Activated B cell treated with CpG ODN at 0.5 μM for 24 hours (primary cell): ENCODE measurements around the gene TRRAP. TPM values are rescaled to one million over a fixed set of nuclear protein-coding genes. Genes with fewer than 3 reads are reported as not detected.

Experiments
- ATAC-seq: fragments of 200-7000 bp; cut with Tn5 transposase; one replicate; pipeline ENCODE4 v1.10.0; 2021; ENCODE audit warnings: low read depth, mild to moderate bottlenecking, moderate library complexity
- CTCF ChIA-PET: fragments of 350-600 bp; sonication (Branson Sonifier 250); formaldehyde crosslinking; loops from one replicate; lab custom pipeline; 2021; ENCODE audit warnings: antibody characterized with exemption; lab: Charles Lee
- POLR2A ChIA-PET: fragments of 350-600 bp; sonication (Branson Sonifier 250); formaldehyde crosslinking; loops from one replicate; lab custom pipeline; 2021; ENCODE audit warnings: antibody characterized with exemption; lab: Charles Lee
- DNase-seq: peaks from one replicate; pipeline ENCODE4 v3.0.0; 2022
- H3K27ac Mint-ChIP-seq: one replicate; pipeline ENCODE4 v1.8.0; 2020; ENCODE audit warnings: mixed read lengths
- H3K27me3 Mint-ChIP-seq: one replicate; pipeline ENCODE4 v1.8.0; 2021; ENCODE audit warnings: mixed read lengths
- H3K36me3 Mint-ChIP-seq: one replicate; pipeline ENCODE4 v1.8.0; 2021; ENCODE audit warnings: low read depth, mixed read lengths
- H3K4me1 Mint-ChIP-seq: one replicate; pipeline ENCODE4 v1.8.0; 2021; ENCODE audit warnings: mixed read lengths
- H3K4me3 Mint-ChIP-seq: one replicate; pipeline ENCODE4 v1.8.0; 2020; ENCODE audit warnings: mild to moderate bottlenecking, mixed read lengths
- H3K9me3 Mint-ChIP-seq: one replicate; pipeline ENCODE4 v1.8.0; 2020; ENCODE audit warnings: mixed read lengths
- intact Hi-C: fragments of 100-400 bp; cut with micrococcal nuclease; formaldehyde crosslinking; loops from one replicate; pipeline ENCODE4 v1.15.1; 2024
- total RNA-seq: library from RNA; stranded (reverse); gene quantifications from 2 replicates; pipeline ENCODE4 v1.2.3, GENCODE V29; 2022
- TF ChIP-seq, protein P1 (sequence below): fragments of 200-600 bp; IDR thresholded peaks from one replicate; pipeline ENCODE4 v1.8.0; 2022; ENCODE audit warnings: antibody characterized with exemption, mild to moderate bottlenecking

TRRAP gene
- total RNA-seq, 1 donor from 2014 or later, result 77.9 TPM

DNA sequence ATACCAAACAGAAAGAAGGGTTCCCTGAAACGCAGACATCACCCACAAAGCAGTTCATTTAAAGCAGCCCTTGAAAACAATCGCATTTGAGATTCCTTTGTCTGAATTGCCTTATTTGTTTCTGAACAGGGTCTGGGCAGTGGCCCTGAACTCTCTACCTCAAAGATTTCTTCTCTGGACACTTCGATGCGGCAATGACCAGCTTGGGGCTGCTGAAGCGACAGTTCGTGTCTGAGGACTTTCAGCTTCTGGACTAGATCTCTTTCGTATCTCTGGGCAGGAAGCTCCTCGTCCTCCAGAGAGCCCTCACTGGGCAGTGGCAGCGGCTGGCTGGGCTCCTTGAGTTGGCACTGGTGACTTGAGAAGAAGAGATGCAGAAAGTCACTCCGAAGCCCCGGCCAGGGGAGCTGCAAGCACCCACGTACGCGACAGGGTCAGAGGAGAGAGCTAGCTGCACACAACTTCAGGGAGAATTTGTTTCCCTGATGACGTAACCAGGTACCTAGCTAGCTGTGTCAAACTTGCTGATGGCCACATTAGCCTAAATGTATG, 169.3 kb downstream of the TRRAP start:
- ChIA-PET CTCF (no interaction called here), POLR2A (no interaction called here)
- H3K36me3 Mint-ChIP-seq, result peaks cover 92% of the 10 kb centered on the region
- H3K27me3 Mint-ChIP-seq, result no peaks in the 10 kb centered on the region
- DNase-seq, result no peak
- H3K4me3 Mint-ChIP-seq, result no peak overlapping the region
- no peaks in the 10 kb centered on the region for H3K9me3 Mint-ChIP-seq
- H3K4me1 Mint-ChIP-seq, result no peaks in the 10 kb centered on the region
- intact Hi-C loops, result no loop called here
- TF ChIP-seq, protein P1, sequence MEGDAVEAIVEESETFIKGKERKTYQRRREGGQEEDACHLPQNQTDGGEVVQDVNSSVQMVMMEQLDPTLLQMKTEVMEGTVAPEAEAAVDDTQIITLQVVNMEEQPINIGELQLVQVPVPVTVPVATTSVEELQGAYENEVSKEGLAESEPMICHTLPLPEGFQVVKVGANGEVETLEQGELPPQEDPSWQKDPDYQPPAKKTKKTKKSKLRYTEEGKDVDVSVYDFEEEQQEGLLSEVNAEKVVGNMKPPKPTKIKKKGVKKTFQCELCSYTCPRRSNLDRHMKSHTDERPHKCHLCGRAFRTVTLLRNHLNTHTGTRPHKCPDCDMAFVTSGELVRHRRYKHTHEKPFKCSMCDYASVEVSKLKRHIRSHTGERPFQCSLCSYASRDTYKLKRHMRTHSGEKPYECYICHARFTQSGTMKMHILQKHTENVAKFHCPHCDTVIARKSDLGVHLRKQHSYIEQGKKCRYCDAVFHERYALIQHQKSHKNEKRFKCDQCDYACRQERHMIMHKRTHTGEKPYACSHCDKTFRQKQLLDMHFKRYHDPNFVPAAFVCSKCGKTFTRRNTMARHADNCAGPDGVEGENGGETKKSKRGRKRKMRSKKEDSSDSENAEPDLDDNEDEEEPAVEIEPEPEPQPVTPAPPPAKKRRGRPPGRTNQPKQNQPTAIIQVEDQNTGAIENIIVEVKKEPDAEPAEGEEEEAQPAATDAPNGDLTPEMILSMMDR, result no peak
- ATAC-seq, result no peak
- H3K27ac Mint-ChIP-seq, result no peak overlapping the region

GRCh38 chr7:99050971-99051370, 172.6 kb downstream of the TRRAP start:
- H3K9me3 Mint-ChIP-seq, result no peaks in the 10 kb centered on the region
- no peaks in the 10 kb centered on the region for H3K4me1 Mint-ChIP-seq
- ChIA-PET CTCF (no interaction called here), POLR2A (no interaction called here)
- TF ChIP-seq, protein P1, result no peak
- intact Hi-C loops, result no loop called here
- H3K27me3 Mint-ChIP-seq, result no peaks in the 10 kb centered on the region
- no peak overlapping the region for H3K27ac Mint-ChIP-seq
- peaks cover 92% of the 10 kb centered on the region for H3K36me3 Mint-ChIP-seq
- DNase-seq (no peak), ATAC-seq (no peak)
- no peak overlapping the region for H3K4me3 Mint-ChIP-seq

- Mint-ChIP-seq H3K4me1 (no peaks in the 10 kb centered on the region), H3K9me3 (no peaks in the 10 kb centered on the region), H3K27me3 (no peaks in the 10 kb centered on the region), H3K36me3 (peaks cover 72% of the 10 kb centered on the region), H3K27ac (no peak overlapping the region), H3K4me3 (no peak overlapping the region)
- POLR2A ChIA-PET, result no interaction called here
- ATAC-seq, result no peak
- CTCF ChIA-PET, result no interaction called here
- intact Hi-C loops, result no loop called here
- no peak for DNase-seq
- TF ChIP-seq, protein P1, result no peak
These were observed 176.4 kb downstream of the TRRAP start for GRCh38 chr7:99054781-99055180.

GRCh38 chr7:99061001-99061776, 182.9 kb downstream of the TRRAP start:
- TF ChIP-seq, protein P1, result no peak
- no peaks in the 10 kb centered on the region for H3K9me3 Mint-ChIP-seq
- H3K36me3 Mint-ChIP-seq, result peaks cover 23% of the 10 kb centered on the region
- no peak for ATAC-seq
- peaks cover 13% of the 10 kb centered on the region for H3K4me1 Mint-ChIP-seq
- no peak overlapping the region for H3K4me3 Mint-ChIP-seq
- DNase-seq, result no peak
- no peaks in the 10 kb centered on the region for H3K27me3 Mint-ChIP-seq
- ChIA-PET POLR2A (no interaction called here), CTCF (no interaction called here)
- intact Hi-C loops, result no loop called here
- H3K27ac Mint-ChIP-seq, result no peak overlapping the region

Other genes with a start within 250 kb of the TRRAP start
- 0.31 TPM in 1 of 2 replicates, not detected in the other for gene TMEM130, start 8.5 kb upstream of the TRRAP start, total RNA-seq